Activated naive CD4-positive, alpha-beta T cell treated with anti-CD3 and anti-CD28 coated beads, Interleukin-2, amount 50 U/mL, for 16 hours (primary cell): ENCODE data around the gene CAPN12.

ENCODE experiments used
- DNase-seq: peaks from one replicate; pipeline ENCODE4 v3.0.0-alpha.2; 2020

CAPN12 gene

GRCh38 chr19:38737921-38738737 lies 6.1 kb downstream of the CAPN12 start:
- no peak for DNase-seq

GRCh38 chr19:38737281-38737865 lies 6.9 kb downstream of the CAPN12 start:
- no peak for DNase-seq

- DNase-seq, result peak; percentile 69
These were observed 7.6 kb downstream of the CAPN12 start for GRCh38 chr19:38736413-38737280.

GRCh38 chr19:38736036-38736412 lies 8.2 kb downstream of the CAPN12 start:
- peak; percentile 65 for DNase-seq

GRCh38 chr19:38735257-38735686 lies 9.0 kb downstream of the CAPN12 start:
- no peak for DNase-seq

GRCh38 chr19:38734426-38735256 lies 9.6 kb downstream of the CAPN12 start:
- DNase-seq, result no peak

- DNase-seq, result no peak
These were observed 10.2 kb downstream of the CAPN12 start for GRCh38 chr19:38734176-38734425.

GRCh38 chr19:38733493-38734175 lies 10.6 kb downstream of the CAPN12 start:
- DNase-seq, result no peak

GRCh38 chr19:38733241-38733492 lies 11.1 kb downstream of the CAPN12 start:
- no peak for DNase-seq

GRCh38 chr19:38731654-38732301 lies 12.5 kb downstream of the CAPN12 start:
- DNase-seq, result no peak

GRCh38 chr19:38730731-38731589 lies 13.3 kb downstream of the CAPN12 start:
- no peak for DNase-seq

GRCh38 chr19:38730470-38730730 lies 13.9 kb downstream of the CAPN12 start:
- no peak for DNase-seq

GRCh38 chr19:38729653-38730469 lies 14.4 kb downstream of the CAPN12 start:
- DNase-seq, result peak; percentile 83

- DNase-seq, result no peak
These were observed 15.3 kb downstream of the CAPN12 start for GRCh38 chr19:38728752-38729541.

GRCh38 chr19:38727868-38728660 lies 16.2 kb downstream of the CAPN12 start:
- no peak for DNase-seq

- no peak for DNase-seq
These were observed 16.9 kb downstream of the CAPN12 start for GRCh38 chr19:38727306-38727867.

GRCh38 chr19:38726761-38727301 lies 17.4 kb downstream of the CAPN12 start:
- no peak for DNase-seq

GRCh38 chr19:38726284-38726673 lies 18.0 kb downstream of the CAPN12 start:
- DNase-seq, result no peak
